DND-41 (cell line): ENCODE measurements around the gene SECTM1.

Experiments used
- ATAC-seq: fragments of 200-7000 bp; cut with Tn5 transposase; 3 replicates; pipeline ENCODE4 v1.9.1; 2021; ENCODE audit warnings: low read depth; ENCODE audit not compliant: insufficient read depth
- DNase-seq: peaks from one replicate; pipeline ENCODE4 v3.0.0-alpha.2; 2020
- H2AFZ ChIP-seq: 2 replicates; pipeline ENCODE4 v1.6.0; 2012; ENCODE audit warnings: low read depth, low read length
- H3K27ac ChIP-seq: 2 replicates; pipeline ENCODE4 v1.5.1; 2012; ENCODE audit warnings: low read length, inconsistent platforms
- H3K27me3 ChIP-seq: fragments of 200-600 bp; sonication (generic); 2 replicates; pipeline ENCODE4 v1.6.0; 2012; ENCODE audit warnings: low read length, mild to moderate bottlenecking, inconsistent platforms; ENCODE audit not compliant: insufficient read depth, poor library complexity
- H3K36me3 ChIP-seq: 2 replicates; pipeline ENCODE4 v1.5.1; 2012; ENCODE audit warnings: low read length, inconsistent platforms; ENCODE audit not compliant: insufficient read depth
- H3K4me1 ChIP-seq: 2 replicates; pipeline ENCODE4 v1.5.1; 2012; ENCODE audit warnings: mild to moderate bottlenecking, low read length; ENCODE audit not compliant: insufficient read depth
- H3K4me2 ChIP-seq: 2 replicates; pipeline ENCODE4 v1.6.0; 2012; ENCODE audit warnings: mild to moderate bottlenecking, moderate library complexity, low read length, inconsistent platforms; ENCODE audit not compliant: insufficient read depth
- H3K4me3 ChIP-seq, 2 experiments: fragments of 200-600 bp in 1 of 2; shearing (Covaris generic) in 1 of 2; 2 replicates each; pipeline ENCODE4 v1.5.1; 2012 to 2016; ENCODE audit warnings: inconsistent platforms in 2 of 2, low read length in 2 of 2, mild to moderate bottlenecking in 2 of 2, low read depth in 1 of 2, moderate library complexity in 1 of 2
- H3K79me2 ChIP-seq: 2 replicates; pipeline ENCODE4 v1.6.0; 2012; ENCODE audit warnings: low read length, inconsistent platforms; ENCODE audit not compliant: insufficient read depth
- H3K9ac ChIP-seq: 2 replicates; pipeline ENCODE4 v1.6.0; 2012; ENCODE audit warnings: low read depth, mild to moderate bottlenecking, inconsistent platforms, low read length, moderate library complexity
- H3K9me3 ChIP-seq: 2 replicates; pipeline ENCODE4 v1.5.1; 2012; ENCODE audit warnings: low read length, moderate library complexity, mild to moderate bottlenecking, inconsistent platforms; ENCODE audit not compliant: insufficient read depth, severe bottlenecking
- H4K20me1 ChIP-seq: 2 replicates; pipeline ENCODE4 v1.6.0; 2012; ENCODE audit warnings: low read length; ENCODE audit not compliant: insufficient read depth
- CTCF ChIP-seq: IDR thresholded peaks from 2 replicates; pipeline ENCODE4 v1.5.1; 2012; ENCODE audit warnings: borderline replicate concordance, low read length, moderate library complexity, mild to moderate bottlenecking; ENCODE audit not compliant: poor library complexity, severe bottlenecking; ENCODE audit errors: extremely low read depth
- EZH2 ChIP-seq: IDR thresholded peaks from 3 replicates; pipeline ENCODE4 v1.6.1; 2012; ENCODE audit warnings: borderline replicate concordance, low read depth, mild to moderate bottlenecking, moderate library complexity, low read length, inconsistent platforms; ENCODE audit not compliant: severe bottlenecking

SECTM1 gene

GRCh38 chr17:82305727-82306300 is 27.8 kb downstream of the SECTM1 start:
- DNase-seq (peak; percentile 62), ATAC-seq (no peak)
- Histone ChIP-seq H3K9me3 (no peaks in the 10 kb centered on the region), H3K79me2 (no peaks in the 10 kb centered on the region), H4K20me1 (no peaks in the 10 kb centered on the region), H3K4me3 (no peak overlapping the region), H3K27ac (peak overlapping the region; percentile 99), H3K9ac (peak overlapping the region; percentile 10; the same call in 1 of the 2 replicates), H3K4me1 (peaks cover 65% of the 10 kb centered on the region), H2AFZ (no peak overlapping the region), H3K4me2 (no peak overlapping the region), H3K27me3 (no peaks in the 10 kb centered on the region), H3K36me3 (no peaks in the 10 kb centered on the region)
- TF ChIP-seq CTCF = no peak
- no peak for TF ChIP-seq EZH2

GRCh38 chr17:82304826-82305726 is 28.5 kb downstream of the SECTM1 start:
- Histone ChIP-seq H3K4me1 (peaks cover 73% of the 10 kb centered on the region), H3K4me3 (no peak overlapping the region), H3K4me2 (no peak overlapping the region), H3K9ac (peak overlapping the region; percentile 10; the same call in 1 of the 2 replicates), H3K27ac (peak overlapping the region; percentile 99), H4K20me1 (no peaks in the 10 kb centered on the region), H3K9me3 (no peaks in the 10 kb centered on the region), H3K27me3 (no peaks in the 10 kb centered on the region), H3K79me2 (no peaks in the 10 kb centered on the region), H3K36me3 (no peaks in the 10 kb centered on the region), H2AFZ (no peak overlapping the region)
- no peak for ATAC-seq
- TF ChIP-seq EZH2 (no peak), CTCF (no peak)
- DNase-seq = peak; percentile 55

- DNase-seq (peak; percentile 70), ATAC-seq (no peak; the same call in 1 of the 3 replicates)
- Histone ChIP-seq H3K4me2 (peak overlapping the region; percentile 88), H3K79me2 (0 out of 2 replicates have a peak, but pooled peaks cover under 1% of the 10 kb centered on the region), H3K36me3 (no peaks in the 10 kb centered on the region), H3K4me1 (peaks cover 82% of the 10 kb centered on the region), H3K27me3 (no peaks in the 10 kb centered on the region), H2AFZ (no peak overlapping the region), H3K9me3 (no peaks in the 10 kb centered on the region), H3K4me3 (peak overlapping the region in 1 of 2 experiments; percentile 57; a peak in 1 of 4 replicates), H4K20me1 (no peaks in the 10 kb centered on the region), H3K9ac (peak overlapping the region; percentile 76), H3K27ac (peak overlapping the region; percentile 99)
- TF ChIP-seq CTCF (no peak), EZH2 (no peak)
Observed at GRCh38 chr17:82303944-82304808, 29.4 kb downstream of the SECTM1 start.
